HUES6 (cell line): Measurements from ENCODE around the gene CHST9.
A peak's percentile ranks its signal among the peaks of the same experiment; 100 is the strongest.
"Not testable (repeated sequence)": the region's sequence is repeated elsewhere in the genome, so short reads cannot be mapped to it uniquely, and the experiment has no call there.

ENCODE experiments used
- H3K27ac ChIP-seq: 2 replicates; pipeline ENCODE4 v1.7.0; 2013; ENCODE audit warnings: low read depth, mild to moderate bottlenecking, low read length, inconsistent platforms
- H3K27me3 ChIP-seq: 2 replicates; pipeline ENCODE4 v1.6.1; 2013; ENCODE audit warnings: low read length; ENCODE audit not compliant: control insufficient read depth, insufficient read depth
- H3K36me3 ChIP-seq: 2 replicates; pipeline ENCODE4 v1.6.1; 2013; ENCODE audit warnings: low read length; ENCODE audit not compliant: control insufficient read depth, insufficient read depth
- H3K4me1 ChIP-seq: 2 replicates; pipeline ENCODE4 v1.6.1; 2013; ENCODE audit warnings: low read length; ENCODE audit not compliant: control insufficient read depth, insufficient read depth
- H3K4me3 ChIP-seq: 2 replicates; pipeline ENCODE4 v1.5.1; 2013; ENCODE audit warnings: low read depth, low read length
- H3K9ac ChIP-seq: one replicate; pipeline ENCODE4 v1.6.1; 2013; ENCODE audit warnings: mild to moderate bottlenecking, low read length
- H3K9me3 ChIP-seq: 2 replicates; pipeline ENCODE4 v1.6.1; 2013; ENCODE audit warnings: low read depth, low read length; ENCODE audit not compliant: control insufficient read depth, insufficient read depth

Gene CHST9

GRCh38 chr18:26976206-26976605 lies 208.9 kb downstream of the CHST9 start:
- Histone ChIP-seq H3K9me3 (no peaks in the 10 kb centered on the region), H3K4me1 (peaks cover 7% of the 10 kb centered on the region; the same call in 1 of the 2 replicates), H3K27me3 (no peaks in the 10 kb centered on the region), H3K27ac (no peak overlapping the region), H3K9ac (no peak overlapping the region), H3K36me3 (no peaks in the 10 kb centered on the region), H3K4me3 (no peak overlapping the region)

DNA sequence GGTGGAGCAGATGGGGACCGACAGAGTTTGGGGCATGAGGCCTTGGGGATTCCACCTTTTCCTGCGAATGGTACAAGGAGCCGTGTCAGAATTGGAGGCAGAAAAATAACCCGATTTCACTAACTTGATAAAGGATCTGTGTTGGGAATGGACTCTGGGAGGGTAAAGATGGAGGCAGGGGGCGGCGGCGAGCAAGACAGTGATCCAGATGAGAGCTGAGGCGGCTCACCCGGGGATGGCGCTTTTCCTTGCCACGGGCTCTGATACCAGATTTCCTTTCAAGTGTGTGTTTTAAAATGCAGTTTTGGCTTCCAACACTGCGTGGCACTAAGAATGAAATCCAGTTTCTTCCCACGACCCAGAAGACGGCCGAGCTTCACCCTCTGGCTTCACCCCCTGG lies 212.6 kb downstream of the CHST9 start:
- H3K4me1 ChIP-seq, H3K9me3 ChIP-seq, H3K27ac ChIP-seq, H3K36me3 ChIP-seq, H3K27me3 ChIP-seq, H3K4me3 ChIP-seq, H3K9ac ChIP-seq: not testable (repeated sequence)

DNA sequence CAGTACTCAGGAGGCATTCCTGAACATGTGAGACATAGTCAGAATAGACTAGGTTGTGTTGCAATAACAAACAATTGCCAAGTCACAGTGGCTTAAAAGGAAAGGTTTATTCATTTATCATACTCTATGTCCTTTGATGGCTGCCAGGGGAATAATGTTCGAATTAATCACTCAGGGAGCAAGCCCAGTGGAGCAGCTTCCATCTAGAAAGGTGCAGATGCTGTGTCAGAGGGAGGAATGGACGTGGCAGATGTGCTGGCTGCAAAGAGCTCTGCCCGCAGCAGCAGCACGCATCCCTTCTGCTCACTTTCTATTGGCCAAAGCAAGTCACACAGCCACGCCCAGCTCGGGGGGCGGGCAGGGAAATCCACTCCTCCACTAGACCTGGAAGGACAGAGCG lies 213.7 kb downstream of the CHST9 start:
- Histone ChIP-seq H3K4me1 (peaks cover 3% of the 10 kb centered on the region; the same call in 1 of the 2 replicates), H3K36me3 (no peaks in the 10 kb centered on the region), H3K9ac (no peak overlapping the region), H3K27ac (no peak overlapping the region), H3K4me3 (no peak overlapping the region), H3K27me3 (no peaks in the 10 kb centered on the region), H3K9me3 (no peaks in the 10 kb centered on the region)

GRCh38 chr18:26970637-26971036 lies 214.5 kb downstream of the CHST9 start:
- H3K9ac ChIP-seq = no peak overlapping the region
- no peaks in the 10 kb centered on the region for H3K9me3 ChIP-seq
- H3K36me3 ChIP-seq = no peaks in the 10 kb centered on the region
- H3K27ac ChIP-seq = no peak overlapping the region
- H3K4me1 ChIP-seq = no peaks in the 10 kb centered on the region
- H3K27me3 ChIP-seq = no peaks in the 10 kb centered on the region
- H3K4me3 ChIP-seq = no peak overlapping the region

- Histone ChIP-seq H3K27ac (no peak overlapping the region), H3K4me1 (no peaks in the 10 kb centered on the region), H3K9ac (no peak overlapping the region), H3K9me3 (no peaks in the 10 kb centered on the region), H3K4me3 (no peak overlapping the region), H3K27me3 (no peaks in the 10 kb centered on the region), H3K36me3 (no peaks in the 10 kb centered on the region)
These were observed 219.9 kb downstream of the CHST9 start for GRCh38 chr18:26965206-26965605.

GRCh38 chr18:26963292-26963691 lies 221.8 kb downstream of the CHST9 start:
- H3K36me3 ChIP-seq = no peaks in the 10 kb centered on the region
- H3K4me3 ChIP-seq = no peak overlapping the region
- H3K27ac ChIP-seq = no peak overlapping the region
- no peaks in the 10 kb centered on the region for H3K4me1 ChIP-seq
- no peaks in the 10 kb centered on the region for H3K27me3 ChIP-seq
- H3K9ac ChIP-seq = no peak overlapping the region
- no peaks in the 10 kb centered on the region for H3K9me3 ChIP-seq

- H3K27ac ChIP-seq = no peak overlapping the region
- peaks cover 5% of the 10 kb centered on the region; the same call in 1 of the 2 replicates for H3K4me1 ChIP-seq
- no peaks in the 10 kb centered on the region for H3K27me3 ChIP-seq
- no peak overlapping the region for H3K4me3 ChIP-seq
- no peaks in the 10 kb centered on the region for H3K36me3 ChIP-seq
- no peak overlapping the region for H3K9ac ChIP-seq
- H3K9me3 ChIP-seq = no peaks in the 10 kb centered on the region
These were observed 223.3 kb downstream of the CHST9 start for GRCh38 chr18:26961839-26962238.

GRCh38 chr18:26960911-26961310 lies 224.2 kb downstream of the CHST9 start:
- no peak overlapping the region for H3K27ac ChIP-seq
- no peaks in the 10 kb centered on the region for H3K27me3 ChIP-seq
- no peaks in the 10 kb centered on the region for H3K36me3 ChIP-seq
- H3K4me1 ChIP-seq = peaks cover 8% of the 10 kb centered on the region; the same call in 1 of the 2 replicates
- no peak overlapping the region for H3K9ac ChIP-seq
- H3K9me3 ChIP-seq = no peaks in the 10 kb centered on the region
- H3K4me3 ChIP-seq = no peak overlapping the region

DNA sequence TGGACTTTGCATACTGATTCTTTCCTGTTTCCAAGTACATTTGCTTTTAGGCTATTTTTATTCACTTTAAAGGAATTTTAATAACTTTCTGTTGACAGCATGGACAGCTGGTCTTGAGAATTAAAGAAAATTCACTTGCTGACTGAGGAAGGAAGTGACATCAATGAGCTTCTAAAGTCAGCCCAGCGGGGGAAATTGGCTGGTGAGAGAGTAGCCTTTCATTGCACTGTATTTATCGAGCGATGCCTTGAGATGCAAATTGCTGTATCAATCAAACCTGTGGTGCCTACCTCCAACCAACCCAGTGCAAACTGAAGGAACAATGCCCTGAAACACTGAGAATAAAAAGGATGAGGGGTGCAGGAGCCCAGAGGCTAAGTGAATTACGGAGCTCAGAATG lies 228.2 kb downstream of the CHST9 start:
- Histone ChIP-seq H3K27ac (peak overlapping the region; percentile 36), H3K4me3 (no peak overlapping the region), H3K9me3 (no peaks in the 10 kb centered on the region), H3K4me1 (peaks cover 8% of the 10 kb centered on the region; the same call in 1 of the 2 replicates), H3K27me3 (no peaks in the 10 kb centered on the region), H3K9ac (no peak overlapping the region), H3K36me3 (no peaks in the 10 kb centered on the region)

DNA sequence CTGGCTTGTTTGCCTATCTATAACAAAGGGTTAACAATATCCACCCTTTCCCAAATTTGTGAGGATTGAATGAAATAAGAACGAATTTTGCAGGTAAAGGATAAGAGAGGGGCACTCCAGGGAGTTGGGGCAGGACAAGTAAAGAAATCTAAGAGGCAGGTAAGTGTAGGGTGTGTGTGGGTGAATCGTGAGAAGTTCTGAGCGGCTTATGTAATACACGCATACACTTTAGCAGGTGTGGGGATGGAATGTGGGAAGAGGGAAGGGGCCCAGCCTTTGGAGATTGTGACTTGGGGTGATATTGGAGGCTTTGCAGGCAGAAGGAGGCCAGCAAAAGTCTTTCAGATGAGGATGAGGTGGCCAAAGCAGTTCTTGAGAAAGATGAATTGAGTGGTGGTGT lies 236.4 kb downstream of the CHST9 start:
- Histone ChIP-seq H3K4me1 (no peaks in the 10 kb centered on the region), H3K9me3 (no peaks in the 10 kb centered on the region), H3K9ac (no peak overlapping the region), H3K27ac (no peak overlapping the region), H3K36me3 (no peaks in the 10 kb centered on the region), H3K27me3 (no peaks in the 10 kb centered on the region), H3K4me3 (no peak overlapping the region)

DNA sequence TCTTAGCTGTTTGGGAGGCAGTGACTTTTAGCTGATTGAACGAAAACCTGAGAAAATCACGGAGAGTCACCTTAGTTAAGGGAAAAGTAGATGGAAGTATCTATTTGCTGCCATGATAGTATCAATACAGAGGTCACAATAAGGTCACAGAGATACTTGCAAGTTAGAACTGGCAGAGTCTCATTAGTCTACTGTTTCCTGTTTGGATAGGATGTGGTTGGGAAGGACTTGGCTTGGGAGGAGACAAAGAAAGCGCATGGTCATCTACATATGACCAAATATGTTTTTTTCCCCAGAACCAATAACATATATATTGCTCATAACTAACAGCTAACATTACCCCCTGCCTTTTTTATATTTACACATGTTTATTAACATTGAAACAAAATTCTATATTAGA lies 241.2 kb downstream of the CHST9 start:
- Histone ChIP-seq H3K9me3 (no peaks in the 10 kb centered on the region), H3K4me3 (no peak overlapping the region), H3K27me3 (no peaks in the 10 kb centered on the region), H3K27ac (no peak overlapping the region), H3K36me3 (no peaks in the 10 kb centered on the region), H3K4me1 (no peaks in the 10 kb centered on the region), H3K9ac (no peak overlapping the region)

- no peak overlapping the region for H3K4me3 ChIP-seq
- no peaks in the 10 kb centered on the region for H3K27me3 ChIP-seq
- no peaks in the 10 kb centered on the region for H3K36me3 ChIP-seq
- no peaks in the 10 kb centered on the region for H3K4me1 ChIP-seq
- H3K9ac ChIP-seq = no peak overlapping the region
- H3K27ac ChIP-seq = no peak overlapping the region
- H3K9me3 ChIP-seq = no peaks in the 10 kb centered on the region
These were observed 243.5 kb downstream of the CHST9 start for GRCh38 chr18:26941584-26941983.
